ENCODE measurements around the gene ZNF565.

- TF ChIP-seq POLR2AphosphoS5 (IDR thresholded peaks at IDR 0.05): no peak
- no peak for TF ChIP-seq CTCF (IDR thresholded peaks at IDR 0.05)
Measured at GRCh38 chr19:36142496-36142895, 72.0 kb downstream of the ZNF565 start.

Measured in sigmoid colon (tissue), 4 donors.